Skeletal muscle satellite cell (primary cell): ENCODE measurements around the gene CTPS1.

Experiments
- H3K27me3 ChIP-seq: 2 replicates; pipeline ENCODE4 v1.7.0; 2013; ENCODE audit warnings: low read length; ENCODE audit not compliant: control insufficient read depth, insufficient read depth
- H3K36me3 ChIP-seq: 2 replicates; pipeline ENCODE4 v1.7.0; 2013; ENCODE audit warnings: mild to moderate bottlenecking, control low read depth, low read length; ENCODE audit not compliant: insufficient read depth
- H3K4me1 ChIP-seq: 2 replicates; pipeline ENCODE4 v1.7.0; 2013; ENCODE audit warnings: low read length; ENCODE audit not compliant: control insufficient read depth, insufficient read depth
- H3K4me2 ChIP-seq: 2 replicates; pipeline ENCODE4 v1.7.0; 2013; ENCODE audit warnings: mild to moderate bottlenecking, low read length
- H3K4me3 ChIP-seq: 2 replicates; pipeline ENCODE4 v1.7.0; 2013; ENCODE audit warnings: low read length
- H3K9ac ChIP-seq: 2 replicates; pipeline ENCODE4 v1.7.0; 2013; ENCODE audit warnings: mild to moderate bottlenecking, low read depth, low read length, moderate library complexity
- H3K9me3 ChIP-seq: replicated peaks from 2 replicates; pipeline ENCODE4 v1.7.0; 2013; ENCODE audit warnings: mild to moderate bottlenecking, control low read depth, low read length

Gene CTPS1

GRCh38 chr1:40948741-40949443, 30.6 kb upstream of the CTPS1 start:
- Histone ChIP-seq H3K9me3 (no peaks in the 10 kb centered on the region), H3K4me1 (peaks cover 25% of the 10 kb centered on the region), H3K9ac (peak overlapping the region; percentile 55), H3K27me3 (no peaks in the 10 kb centered on the region), H3K4me2 (peak overlapping the region; percentile 76), H3K4me3 (peak overlapping the region; percentile 49), H3K36me3 (no peaks in the 10 kb centered on the region)

- H3K4me1 ChIP-seq: peaks cover 19% of the 10 kb centered on the region
- H3K36me3 ChIP-seq: no peaks in the 10 kb centered on the region
- no peaks in the 10 kb centered on the region for H3K27me3 ChIP-seq
- H3K9ac ChIP-seq: no peak overlapping the region
- no peak overlapping the region for H3K4me3 ChIP-seq
- H3K9me3 ChIP-seq: no peaks in the 10 kb centered on the region
- no peak overlapping the region for H3K4me2 ChIP-seq
Measured at GRCh38 chr1:40949563-40949962, 29.9 kb upstream of the CTPS1 start.

- peaks cover 11% of the 10 kb centered on the region for H3K4me1 ChIP-seq
- no peaks in the 10 kb centered on the region for H3K9me3 ChIP-seq
- H3K4me3 ChIP-seq: no peak overlapping the region
- H3K27me3 ChIP-seq: no peaks in the 10 kb centered on the region
- H3K9ac ChIP-seq: no peak overlapping the region
- peak overlapping the region; percentile 58 for H3K4me2 ChIP-seq
- H3K36me3 ChIP-seq: no peaks in the 10 kb centered on the region
Measured at GRCh38 chr1:40951943-40952743, 27.4 kb upstream of the CTPS1 start.

GRCh38 chr1:40952744-40953315, 26.7 kb upstream of the CTPS1 start:
- no peaks in the 10 kb centered on the region for H3K27me3 ChIP-seq
- H3K9ac ChIP-seq: no peak overlapping the region
- no peak overlapping the region for H3K4me2 ChIP-seq
- H3K4me3 ChIP-seq: no peak overlapping the region
- no peaks in the 10 kb centered on the region for H3K36me3 ChIP-seq
- H3K9me3 ChIP-seq: no peaks in the 10 kb centered on the region
- H3K4me1 ChIP-seq: peaks cover 11% of the 10 kb centered on the region

GRCh38 chr1:40954626-40955025, 24.9 kb upstream of the CTPS1 start:
- H3K27me3 ChIP-seq: no peaks in the 10 kb centered on the region
- no peak overlapping the region for H3K9ac ChIP-seq
- no peak overlapping the region for H3K4me2 ChIP-seq
- no peaks in the 10 kb centered on the region for H3K9me3 ChIP-seq
- H3K4me3 ChIP-seq: no peak overlapping the region
- H3K4me1 ChIP-seq: no peaks in the 10 kb centered on the region
- no peaks in the 10 kb centered on the region for H3K36me3 ChIP-seq

GRCh38 chr1:40955266-40955665, 24.2 kb upstream of the CTPS1 start:
- Histone ChIP-seq H3K27me3 (no peaks in the 10 kb centered on the region), H3K4me1 (no peaks in the 10 kb centered on the region), H3K36me3 (no peaks in the 10 kb centered on the region), H3K4me3 (no peak overlapping the region), H3K9me3 (no peaks in the 10 kb centered on the region), H3K9ac (no peak overlapping the region), H3K4me2 (no peak overlapping the region)

- no peaks in the 10 kb centered on the region for H3K4me1 ChIP-seq
- no peaks in the 10 kb centered on the region for H3K27me3 ChIP-seq
- H3K36me3 ChIP-seq: no peaks in the 10 kb centered on the region
- H3K9ac ChIP-seq: no peak overlapping the region
- no peak overlapping the region for H3K4me2 ChIP-seq
- H3K4me3 ChIP-seq: no peak overlapping the region
- no peaks in the 10 kb centered on the region for H3K9me3 ChIP-seq
Measured at GRCh38 chr1:40956407-40956806, 23.1 kb upstream of the CTPS1 start.

- H3K36me3 ChIP-seq: no peaks in the 10 kb centered on the region
- H3K4me1 ChIP-seq: no peaks in the 10 kb centered on the region
- no peaks in the 10 kb centered on the region for H3K9me3 ChIP-seq
- H3K4me3 ChIP-seq: no peak overlapping the region
- no peak overlapping the region for H3K4me2 ChIP-seq
- H3K9ac ChIP-seq: no peak overlapping the region
- no peaks in the 10 kb centered on the region for H3K27me3 ChIP-seq
Measured at GRCh38 chr1:40958210-40958609, 21.3 kb upstream of the CTPS1 start.

- Histone ChIP-seq H3K9me3 (no peaks in the 10 kb centered on the region), H3K9ac (no peak overlapping the region), H3K4me1 (peaks cover 14% of the 10 kb centered on the region), H3K4me3 (no peak overlapping the region), H3K4me2 (no peak overlapping the region), H3K27me3 (no peaks in the 10 kb centered on the region), H3K36me3 (no peaks in the 10 kb centered on the region)
Measured at GRCh38 chr1:40965531-40965930, 14.0 kb upstream of the CTPS1 start.

- Histone ChIP-seq H3K4me1 (peaks cover 14% of the 10 kb centered on the region), H3K36me3 (no peaks in the 10 kb centered on the region), H3K4me3 (no peak overlapping the region), H3K27me3 (no peaks in the 10 kb centered on the region), H3K9ac (no peak overlapping the region), H3K4me2 (no peak overlapping the region), H3K9me3 (no peaks in the 10 kb centered on the region)
Measured at GRCh38 chr1:40966417-40966816, 13.1 kb upstream of the CTPS1 start.

- H3K36me3 ChIP-seq: no peaks in the 10 kb centered on the region
- H3K4me1 ChIP-seq: peaks cover 14% of the 10 kb centered on the region
- H3K27me3 ChIP-seq: no peaks in the 10 kb centered on the region
- H3K9me3 ChIP-seq: no peaks in the 10 kb centered on the region
- H3K4me2 ChIP-seq: no peak overlapping the region
- H3K4me3 ChIP-seq: no peak overlapping the region
- no peak overlapping the region for H3K9ac ChIP-seq
Measured at GRCh38 chr1:40969445-40969844, 10.1 kb upstream of the CTPS1 start.
